ENCODE measurements around the gene RPS6KA4.

RPS6KA4 gene

DNA sequence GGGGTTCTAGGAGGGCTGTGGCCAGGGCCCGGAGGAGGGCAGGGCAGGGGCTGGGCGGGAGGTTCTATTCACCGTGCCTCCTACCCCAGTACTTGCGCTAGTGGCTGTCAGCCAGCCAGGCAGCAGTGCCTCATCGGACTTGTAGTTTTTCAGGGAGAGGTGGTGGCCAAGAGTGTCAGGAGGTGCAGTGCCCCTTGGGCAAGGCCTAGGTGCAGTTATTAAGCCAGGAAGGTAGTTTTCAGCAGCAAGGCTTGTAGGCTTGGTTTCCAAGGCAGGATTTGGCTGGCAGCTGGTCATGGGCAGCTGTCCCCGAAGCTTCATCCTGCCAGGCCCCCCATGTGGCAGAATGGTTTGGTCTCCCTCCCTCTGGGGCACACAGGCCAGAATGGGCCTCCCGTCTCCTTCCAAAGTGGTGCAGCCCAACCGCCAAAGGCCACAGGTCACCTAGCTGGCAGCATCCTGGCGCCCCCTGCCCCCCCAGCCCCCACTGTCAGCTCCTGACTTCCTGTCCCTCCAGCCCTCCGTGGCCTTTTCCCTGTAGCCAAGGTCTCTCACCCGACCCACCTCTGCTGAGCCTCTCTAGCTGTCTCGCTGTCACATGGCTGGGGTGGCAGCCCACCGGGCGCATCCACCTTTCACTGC is 10.5 kb upstream of the RPS6KA4 start:
- no peak for DNase-seq (ENCODE audit: low read depth)

DNA sequence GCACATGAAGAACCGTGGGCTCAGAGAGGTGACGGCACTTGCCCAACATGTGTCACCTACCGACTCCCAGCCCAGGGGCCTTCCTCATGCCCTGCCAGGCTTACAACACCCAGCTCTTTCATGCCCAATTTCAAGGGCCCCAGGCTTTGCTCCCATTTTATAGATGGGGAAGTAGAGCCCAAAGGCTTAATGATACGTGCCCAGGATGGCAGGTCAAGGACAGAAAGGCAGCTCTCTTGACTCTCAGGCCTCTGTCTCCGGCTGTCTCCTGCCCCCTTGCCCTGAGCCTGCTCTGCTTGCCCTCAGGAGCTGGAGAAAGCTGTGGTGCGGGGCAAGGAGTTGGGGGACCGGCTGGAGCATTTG is 10.0 kb upstream of the RPS6KA4 start:
- no peak for DNase-seq (ENCODE audit: low read depth)

GRCh38 chr11:64349404-64349803 is 9.6 kb upstream of the RPS6KA4 start:
- DNase-seq (ENCODE audit: low read depth): no peak

DNA sequence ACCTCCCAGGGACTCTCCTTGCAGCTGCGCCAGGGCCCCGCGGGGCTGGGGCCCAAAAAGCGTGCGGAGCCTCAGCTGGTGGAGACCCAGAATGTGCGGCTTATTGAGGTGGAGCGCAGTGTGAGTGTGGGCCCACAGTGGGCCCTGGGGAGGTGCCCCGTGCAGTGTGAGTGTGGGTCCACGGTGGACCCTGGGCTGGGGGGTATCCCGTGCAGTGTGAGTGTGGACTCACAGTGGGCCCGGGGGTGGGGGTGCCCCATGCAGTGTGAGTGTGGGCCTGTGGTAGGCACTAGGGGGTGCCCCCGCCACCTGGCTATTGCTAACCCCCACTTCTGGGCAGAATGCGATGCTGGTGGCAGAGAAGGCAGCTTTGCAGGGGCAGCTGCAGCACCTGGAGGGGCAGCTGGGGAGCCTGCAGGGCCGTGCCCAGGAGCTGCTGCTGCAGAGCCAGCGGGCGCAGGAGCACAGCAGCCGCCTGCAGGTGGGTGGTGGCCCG is 7.8 kb upstream of the RPS6KA4 start:
- DNase-seq (ENCODE audit: low read depth): no peak

- DNase-seq (ENCODE audit: low read depth): no peak
Observed at GRCh38 chr11:64352099-64352994, 6.6 kb upstream of the RPS6KA4 start.

DNA sequence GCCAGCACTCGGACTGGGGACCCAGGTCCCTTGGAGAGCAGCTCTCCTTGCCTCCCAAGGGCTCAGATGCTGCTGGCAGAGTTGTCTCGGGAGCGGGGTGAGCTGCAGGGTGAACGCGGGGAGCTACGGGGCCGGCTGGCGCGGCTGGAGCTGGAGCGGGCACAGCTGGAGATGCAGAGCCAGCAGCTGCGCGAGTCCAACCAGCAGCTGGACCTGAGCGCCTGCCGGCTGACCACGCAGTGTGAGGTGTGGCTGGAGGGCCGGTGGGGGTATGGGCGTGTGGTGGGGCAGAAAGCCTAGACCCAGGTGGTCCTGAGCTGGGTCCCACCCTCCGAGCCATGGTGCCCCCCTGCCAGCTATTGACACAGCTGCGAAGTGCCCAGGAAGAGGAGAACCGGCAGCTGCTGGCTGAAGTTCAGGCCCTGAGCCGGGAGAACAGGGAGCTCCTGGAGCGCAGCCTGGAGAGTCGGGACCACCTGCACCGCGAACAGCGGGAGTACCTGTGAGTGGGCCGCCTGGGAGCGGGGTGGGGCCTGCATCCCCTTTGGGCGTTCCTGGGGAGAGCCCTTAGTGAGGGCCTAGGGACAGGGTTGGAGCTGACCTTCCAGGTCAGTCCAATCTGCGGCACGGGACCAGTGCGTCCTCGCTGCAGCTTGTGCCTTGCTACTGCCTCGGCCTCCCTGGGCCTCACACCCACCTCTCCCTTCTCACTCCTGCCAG is 5.8 kb upstream of the RPS6KA4 start:
- DNase-seq (ENCODE audit: low read depth): no peak

DNA sequence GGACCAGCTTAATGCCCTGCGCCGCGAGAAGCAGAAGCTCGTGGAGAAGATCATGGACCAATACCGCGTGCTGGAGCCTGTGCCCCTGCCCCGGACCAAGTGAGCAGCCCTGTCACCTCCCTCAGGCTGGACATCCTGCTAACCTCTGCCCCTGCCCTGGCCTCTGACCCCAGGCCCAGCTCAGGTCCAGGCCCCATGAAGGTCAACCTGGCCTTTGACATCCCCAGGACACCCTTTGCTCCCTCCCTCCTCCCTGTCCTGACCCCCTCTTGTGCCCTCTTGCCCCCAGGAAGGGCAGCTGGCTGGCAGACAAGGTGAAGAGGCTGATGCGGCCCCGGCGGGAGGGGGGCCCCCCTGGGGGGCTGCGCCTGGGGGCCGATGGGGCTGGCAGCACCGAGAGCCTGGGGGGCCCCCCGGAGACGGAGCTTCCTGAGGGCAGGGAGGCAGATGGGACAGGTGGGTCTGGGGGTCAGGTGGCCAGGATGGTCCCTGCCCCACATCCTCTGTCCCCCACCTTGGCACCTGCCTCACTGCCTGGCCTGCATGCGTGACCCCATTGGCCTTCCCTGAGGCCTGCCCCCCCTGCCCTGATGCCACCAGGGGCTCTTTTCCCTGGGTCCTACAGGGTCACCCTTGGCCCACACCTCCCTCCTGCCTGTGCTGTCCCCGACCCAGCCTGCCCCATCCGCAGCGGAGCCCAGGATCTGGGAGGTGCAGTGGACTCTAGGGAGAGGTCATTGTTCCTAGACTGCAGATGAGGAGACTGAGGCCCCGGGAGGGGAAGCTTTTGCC is 5.1 kb upstream of the RPS6KA4 start:
- no peak for DNase-seq (ENCODE audit: low read depth)

DNA sequence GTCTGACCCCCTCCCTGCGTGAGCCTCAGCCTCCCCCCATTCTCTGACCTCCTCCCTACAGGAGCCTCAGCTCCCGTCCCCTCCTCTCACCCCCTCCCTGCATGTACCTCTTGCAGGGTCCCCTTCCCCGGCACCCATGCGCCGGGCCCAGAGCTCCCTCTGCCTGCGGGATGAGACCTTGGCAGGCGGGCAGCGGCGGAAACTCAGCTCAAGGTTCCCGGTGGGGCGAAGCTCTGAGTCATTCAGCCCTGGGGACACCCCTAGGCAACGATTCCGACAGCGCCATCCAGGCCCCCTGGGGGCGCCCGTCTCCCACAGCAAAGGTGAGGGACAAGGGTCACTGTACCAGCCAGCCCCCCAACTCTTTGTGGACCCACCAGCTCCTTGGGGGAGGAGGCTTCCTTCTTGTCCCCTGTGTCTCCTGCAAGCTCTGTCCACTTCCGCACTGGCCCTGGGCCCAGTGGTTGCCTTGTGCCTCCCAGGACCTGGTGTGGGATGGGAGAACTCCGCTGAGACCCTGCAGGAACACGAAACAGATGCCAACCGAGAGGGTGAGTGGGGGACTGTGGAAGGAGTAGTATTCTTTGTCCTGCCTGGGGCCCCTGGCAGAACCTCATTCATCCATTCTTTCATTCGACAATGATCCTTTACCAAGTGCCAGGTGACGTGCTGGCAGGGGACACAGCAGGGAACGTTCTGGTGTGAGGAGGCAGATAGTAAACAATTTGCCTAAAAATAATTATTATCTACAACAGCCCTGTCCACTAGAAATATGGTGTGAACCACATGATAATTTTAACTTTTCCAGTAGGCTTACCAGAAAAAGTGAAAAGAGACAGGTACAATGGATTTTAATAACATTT is 3.7 kb upstream of the RPS6KA4 start:
- no peak for DNase-seq (ENCODE audit: low read depth)

DNA sequence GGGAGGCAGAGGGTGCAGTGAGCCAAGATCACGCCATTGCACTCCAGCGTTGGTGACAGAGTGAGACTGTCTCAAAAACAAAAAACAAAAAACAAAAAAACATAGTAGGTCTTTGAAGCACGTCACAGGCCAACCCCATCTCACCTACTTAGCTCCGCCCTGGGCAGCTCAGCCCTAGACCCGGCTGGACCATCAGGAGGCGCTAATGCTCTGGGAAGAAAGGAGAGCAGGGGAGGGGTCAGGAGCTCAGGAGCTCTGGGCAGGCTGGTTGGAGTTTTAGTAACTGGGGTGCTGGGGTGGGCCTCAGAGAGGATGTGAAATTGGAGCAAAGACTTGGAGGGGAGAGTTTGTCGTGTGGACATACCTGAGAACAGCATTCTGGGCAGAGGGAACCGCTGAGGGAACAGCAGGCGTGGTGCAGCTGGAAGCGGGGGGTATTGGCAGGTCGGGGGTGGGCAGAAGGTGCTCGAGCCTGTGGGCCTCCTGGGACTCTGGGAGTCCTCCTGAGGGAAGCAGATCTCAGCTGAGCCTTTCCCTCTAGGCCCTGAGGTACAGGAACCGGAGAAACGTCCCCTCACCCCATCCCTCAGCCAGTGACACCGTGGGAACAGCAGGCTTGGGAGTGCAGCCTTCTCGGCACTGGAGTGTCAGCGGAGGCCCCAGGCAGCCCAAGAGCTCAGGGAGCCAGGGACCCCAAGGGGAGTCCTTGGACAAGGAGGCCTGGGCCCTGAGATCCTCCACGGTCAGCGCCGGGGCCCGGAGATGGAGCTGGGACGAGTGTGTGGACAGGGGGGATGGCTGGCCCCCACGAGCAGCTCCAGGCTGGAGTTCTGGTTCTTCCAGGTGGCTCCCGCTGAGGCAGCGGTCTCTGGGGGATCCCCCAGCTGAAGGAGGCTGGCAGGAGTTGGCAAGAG is 2.2 kb upstream of the RPS6KA4 start:
- DNase-seq (ENCODE audit: low read depth): no peak

DNA sequence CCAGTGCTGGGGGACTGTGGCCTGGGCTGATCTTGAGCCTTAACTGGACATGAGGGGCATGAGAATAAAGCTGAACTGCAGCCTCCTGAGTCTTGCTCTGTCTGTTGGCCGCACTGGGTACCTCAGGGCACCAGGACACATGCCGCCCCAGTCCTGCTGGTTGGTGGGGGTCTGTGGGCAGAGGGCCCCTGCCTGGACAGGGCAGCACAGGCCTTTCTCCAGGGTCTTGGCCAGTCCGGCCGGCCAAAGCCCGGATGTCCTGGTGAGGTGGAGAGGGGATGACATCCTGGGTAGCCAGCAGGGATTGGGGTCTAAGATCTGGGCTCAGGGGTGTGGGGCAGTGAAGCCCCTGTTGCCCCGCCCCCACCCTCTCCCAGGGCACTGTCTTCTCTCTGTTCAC is 1.5 kb upstream of the RPS6KA4 start:
- no peak for DNase-seq (ENCODE audit: low read depth)

DNA sequence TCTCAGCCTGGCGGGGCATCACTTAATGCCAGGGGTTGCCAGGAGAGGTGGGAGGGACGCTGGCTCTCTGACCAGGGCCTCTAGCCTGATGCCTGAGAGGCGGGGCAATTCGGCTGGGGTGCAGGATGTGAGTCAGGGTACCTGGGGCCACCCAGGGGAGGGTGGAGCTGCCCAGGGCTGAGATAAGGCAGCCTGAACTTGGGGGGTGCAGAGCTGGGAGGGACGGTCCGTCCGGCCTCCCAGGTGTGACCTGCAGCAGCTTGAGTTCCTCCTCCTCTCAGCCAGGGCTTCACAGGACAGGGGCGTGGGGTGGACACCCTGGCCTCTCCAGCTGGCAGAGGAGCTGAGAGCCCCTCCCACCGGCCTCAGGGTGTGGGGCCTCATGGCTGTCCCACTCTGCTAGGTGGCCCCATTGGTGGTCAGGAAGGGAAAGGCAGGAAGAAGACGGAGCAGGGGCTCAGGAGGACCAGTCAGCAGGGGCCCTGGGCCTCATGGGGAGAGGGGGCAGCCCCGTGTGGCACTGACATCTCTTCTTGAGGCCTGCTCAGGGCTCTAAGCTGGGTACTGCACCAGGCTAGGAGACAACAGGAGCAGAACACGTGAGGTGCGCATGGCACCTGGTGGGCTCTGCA is 942 bp upstream of the RPS6KA4 start:
- no peak for DNase-seq (ENCODE audit: low read depth)

- no peak for DNase-seq (ENCODE audit: low read depth)
Observed at GRCh38 chr11:64358536-64358906, 441 bp upstream of the RPS6KA4 start.

DNA sequence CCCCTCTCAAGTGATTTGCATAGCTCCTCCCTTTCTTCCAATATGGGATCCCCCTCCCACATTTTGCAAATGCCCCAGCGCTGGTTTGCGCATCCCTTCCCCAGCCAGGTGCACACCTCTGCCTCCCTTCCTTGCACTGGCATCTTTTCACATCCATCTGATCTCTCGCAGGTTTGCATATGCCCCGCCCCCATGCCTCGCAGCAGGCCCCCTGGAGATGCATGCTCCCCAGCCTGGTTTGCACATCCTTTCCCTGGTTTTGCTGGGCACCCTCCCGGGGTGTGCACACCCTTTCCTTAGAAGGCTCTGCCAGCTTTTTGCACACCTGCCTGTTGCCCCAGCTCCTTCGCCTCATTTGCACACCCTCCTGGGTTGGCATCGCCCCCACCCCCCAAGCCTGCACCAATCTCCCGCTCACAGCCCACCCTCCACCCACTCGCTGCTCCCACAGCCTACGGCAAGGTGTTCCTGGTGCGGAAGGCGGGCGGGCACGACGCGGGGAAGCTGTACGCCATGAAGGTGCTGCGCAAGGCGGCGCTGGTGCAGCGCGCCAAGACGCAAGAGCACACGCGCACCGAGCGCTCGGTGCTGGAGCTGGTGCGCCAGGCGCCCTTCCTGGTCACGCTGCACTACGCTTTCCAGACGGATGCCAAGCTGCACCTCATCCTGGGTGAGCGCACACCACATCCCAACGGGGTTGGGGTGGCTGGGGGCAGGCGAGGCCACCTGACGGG is 917 bp downstream of the RPS6KA4 start:
- no peak for DNase-seq (ENCODE audit: low read depth)

DNA sequence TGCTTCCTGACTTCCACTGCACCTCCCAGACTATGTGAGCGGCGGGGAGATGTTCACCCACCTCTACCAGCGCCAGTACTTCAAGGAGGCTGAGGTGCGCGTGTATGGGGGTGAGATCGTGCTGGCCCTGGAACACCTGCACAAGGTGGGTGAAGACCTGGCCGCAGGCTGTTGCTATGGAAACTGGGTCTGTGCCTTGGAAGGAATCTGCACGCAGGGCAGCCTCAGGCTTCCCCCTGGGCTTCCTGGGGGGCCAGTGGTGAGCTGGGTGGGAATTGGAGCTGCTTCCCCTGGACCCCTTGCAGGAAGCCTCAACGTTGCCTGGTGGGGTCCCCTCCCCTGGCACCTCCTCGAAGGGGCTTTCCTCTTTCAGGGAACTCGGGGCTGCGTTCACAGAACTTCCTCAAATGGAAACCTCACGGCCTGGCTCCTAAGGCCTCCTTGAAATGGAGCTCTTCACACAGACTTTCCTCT is 1.5 kb downstream of the RPS6KA4 start:
- no peak for DNase-seq (ENCODE audit: low read depth)

DNA sequence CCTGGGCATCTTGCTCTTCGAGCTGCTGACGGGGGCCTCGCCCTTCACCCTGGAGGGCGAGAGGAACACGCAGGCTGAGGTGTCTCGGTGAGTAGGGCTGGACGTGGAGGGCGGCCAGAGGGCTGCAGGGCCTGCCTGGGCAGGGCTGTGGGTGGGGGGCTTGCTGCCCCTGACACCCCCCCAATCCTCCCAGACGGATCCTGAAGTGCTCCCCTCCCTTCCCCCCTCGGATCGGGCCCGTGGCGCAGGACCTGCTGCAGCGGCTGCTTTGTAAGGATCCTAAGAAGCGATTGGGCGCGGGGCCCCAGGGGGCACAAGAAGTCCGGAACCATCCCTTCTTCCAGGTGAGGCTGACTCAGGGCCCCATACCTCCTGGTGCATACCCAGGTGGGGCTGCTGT is 2.7 kb downstream of the RPS6KA4 start:
- DNase-seq (ENCODE audit: low read depth): no peak

GRCh38 chr11:64362339-64362738 is 3.4 kb downstream of the RPS6KA4 start:
- DNase-seq (ENCODE audit: low read depth): no peak

DNA sequence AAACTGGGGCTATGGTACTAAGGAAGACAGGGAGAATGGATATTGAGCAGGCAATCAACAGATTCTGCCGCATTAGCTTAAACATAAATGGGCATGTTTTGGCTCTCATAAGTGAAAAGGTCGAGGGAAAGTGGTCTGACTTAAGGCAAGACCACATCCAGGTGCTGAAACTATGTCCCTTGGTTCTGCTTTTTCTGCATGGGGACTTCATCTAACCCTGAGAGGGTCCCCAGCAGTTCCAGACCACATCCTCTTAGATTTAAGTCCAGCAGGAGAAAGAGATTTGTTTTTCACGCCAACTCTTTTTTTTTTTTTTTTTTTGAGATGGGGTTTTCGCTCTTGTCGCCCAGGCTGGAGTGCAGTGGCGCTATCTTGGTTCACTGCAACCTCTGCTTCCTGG is 5.5 kb downstream of the RPS6KA4 start:
- DNase-seq (ENCODE audit: low read depth): no peak

DNA sequence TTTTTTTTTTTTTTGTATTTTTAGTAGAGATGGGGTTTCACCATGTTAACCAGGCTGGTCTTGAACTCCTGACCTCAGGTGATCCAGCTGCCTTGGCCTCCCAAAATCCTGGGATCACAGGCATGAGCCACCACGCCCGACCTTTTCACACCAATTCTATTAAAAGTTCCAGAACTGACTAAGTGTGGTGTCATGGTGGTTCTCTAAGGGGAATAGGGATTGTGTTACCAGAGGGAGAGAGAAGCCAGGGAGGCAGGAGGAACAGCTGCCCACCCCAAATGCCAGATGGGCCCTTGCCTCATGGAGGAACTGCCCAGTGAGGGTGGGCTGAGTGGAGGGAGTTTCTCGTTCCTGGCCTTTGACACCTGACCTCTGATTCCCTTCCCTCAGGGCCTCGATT is 5.9 kb downstream of the RPS6KA4 start:
- no peak for DNase-seq (ENCODE audit: low read depth)

DNA sequence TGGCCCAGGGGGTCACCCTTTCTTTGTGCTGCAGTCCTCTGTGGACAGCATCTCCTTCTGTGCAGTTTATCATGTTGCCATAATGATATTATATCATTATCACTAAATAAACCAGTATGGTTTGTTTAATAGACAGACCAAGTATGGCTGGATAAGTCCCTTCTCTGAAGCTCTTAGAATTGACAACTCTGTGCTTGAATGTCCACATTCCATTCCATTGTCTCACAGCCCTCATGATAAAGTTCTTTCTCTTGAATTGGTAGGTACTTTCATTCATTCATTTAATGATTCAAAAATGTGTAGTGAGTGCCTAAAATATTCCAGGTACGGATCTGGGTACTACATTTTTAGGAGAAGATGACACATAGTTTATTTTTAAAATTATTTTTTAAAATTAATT is 7.8 kb downstream of the RPS6KA4 start:
- DNase-seq (ENCODE audit: low read depth): no peak

Data from GM04503 (cell line).